ENCODE data around the gene PSG1. TPM values are rescaled to one million over a fixed set of nuclear protein-coding genes. Genes with fewer than 3 reads are reported as not detected.
"Not testable (repeated sequence)": the region's sequence is repeated elsewhere in the genome, so short reads cannot be mapped to it uniquely, and the experiment has no call there.

PSG1 gene
- total and polyA plus RNA-seq, 2 experiments from 2014 or later, result not detected

GRCh38 chr19:42926781-42927180, 47.3 kb upstream of the PSG1 start (continued):
- no peak for TF ChIP-seq POLR2AphosphoS5 (IDR thresholded peaks at IDR 0.05; ENCODE audit: low read depth)
- TF ChIP-seq ETS1 (IDR thresholded peaks at IDR 0.05), result no peak
- TF ChIP-seq CTCF (conservative IDR thresholded peaks at IDR 0.05; ENCODE audit: low read depth in 2 of 2), result no peak

- H3K4me3 Mint-ChIP-seq; ATAC-seq; H3K27me3 ChIP-seq (ENCODE audit: insufficient read depth); H3K36me3 ChIP-seq (ENCODE audit: insufficient read depth); H4K20me1 ChIP-seq (replicated peaks; ENCODE audit: insufficient read depth); H3K4me1 ChIP-seq (ENCODE audit: insufficient read depth); H3K4me3 ChIP-seq; H3K79me2 ChIP-seq (replicated peaks; ENCODE audit: insufficient read depth); H2AFZ ChIP-seq; H3K4me1 Mint-ChIP-seq; H3K27ac Mint-ChIP-seq; H3K27ac ChIP-seq (ENCODE audit: low read depth); H3K27me3 Mint-ChIP-seq (ENCODE audit: insufficient read depth, low read depth, poor library complexity); H3K36me3 Mint-ChIP-seq (ENCODE audit: low read depth); H3K9me2 ChIP-seq (ENCODE audit: insufficient read depth); H3K4me2 ChIP-seq; H3F3A ChIP-seq (replicated peaks; ENCODE audit: low read depth): not testable (repeated sequence)
- peak; percentile 64 to 80 for TF ChIP-seq CTCF (conservative IDR thresholded peaks at IDR 0.05; ENCODE audit: low read depth in 2 of 2)
- peaks cover 94% of the 10 kb centered on the region for H3K9me3 Mint-ChIP-seq
- peak; percentile 83 for DNase-seq (ENCODE audit: low spot score)
Measured at GRCh38 chr19:42923106-42923505, 43.6 kb upstream of the PSG1 start.

GRCh38 chr19:42920971-42921370, 41.5 kb upstream of the PSG1 start:
- not testable (repeated sequence) for H3K27me3 ChIP-seq (ENCODE audit: insufficient read depth); H3K27ac Mint-ChIP-seq; H3K4me1 Mint-ChIP-seq; H3K9me2 ChIP-seq (ENCODE audit: insufficient read depth); H3K4me3 Mint-ChIP-seq; H3K79me2 ChIP-seq (replicated peaks; ENCODE audit: insufficient read depth); ATAC-seq; H3K4me2 ChIP-seq; H3K36me3 Mint-ChIP-seq (ENCODE audit: low read depth); H3K27me3 Mint-ChIP-seq (ENCODE audit: insufficient read depth, low read depth, poor library complexity); H3K4me3 ChIP-seq; DNase-seq (ENCODE audit: low spot score); H3K36me3 ChIP-seq (ENCODE audit: insufficient read depth); H3K27ac ChIP-seq (ENCODE audit: low read depth); H2AFZ ChIP-seq; H4K20me1 ChIP-seq (replicated peaks; ENCODE audit: insufficient read depth); H3F3A ChIP-seq (replicated peaks; ENCODE audit: low read depth); H3K4me1 ChIP-seq (ENCODE audit: insufficient read depth)
- peaks cover 94% of the 10 kb centered on the region for H3K9me3 Mint-ChIP-seq

- no peaks in the 10 kb centered on the region for H3K4me1 Mint-ChIP-seq
- Histone ChIP-seq H3K4me1 (ENCODE audit: insufficient read depth) (no peaks in the 10 kb centered on the region), H2AFZ (no peak overlapping the region), H3K4me2 (no peak overlapping the region), H4K20me1 (replicated peaks; ENCODE audit: insufficient read depth) (no peaks in the 10 kb centered on the region), H3K9me2 (ENCODE audit: insufficient read depth) (no peaks in the 10 kb centered on the region), H3K36me3 (ENCODE audit: insufficient read depth) (no peaks in the 10 kb centered on the region), H3K27ac (ENCODE audit: low read depth) (no peak overlapping the region), H3F3A (replicated peaks; ENCODE audit: low read depth) (no peaks in the 10 kb centered on the region), H3K4me3 (no peak overlapping the region), H3K27me3 (ENCODE audit: insufficient read depth) (no peaks in the 10 kb centered on the region), H3K79me2 (replicated peaks; ENCODE audit: insufficient read depth) (no peaks in the 10 kb centered on the region)
- DNase-seq (ENCODE audit: low spot score) (no peak), ATAC-seq (no peak)
- H3K4me3 Mint-ChIP-seq, result no peak overlapping the region
- peaks cover 5% of the 10 kb centered on the region for H3K36me3 Mint-ChIP-seq (ENCODE audit: low read depth)
- no peak overlapping the region for H3K27ac Mint-ChIP-seq
- H3K9me3 Mint-ChIP-seq, result peaks cover 92% of the 10 kb centered on the region
- H3K27me3 Mint-ChIP-seq (ENCODE audit: insufficient read depth, low read depth, poor library complexity), result peaks cover 3% of the 10 kb centered on the region
- peak; percentile 25 to 46; a peak in 3 of 4 replicates for TF ChIP-seq CTCF (conservative IDR thresholded peaks at IDR 0.05; ENCODE audit: low read depth in 2 of 2)
Measured at GRCh38 chr19:42919757-42920079, 40.2 kb upstream of the PSG1 start.
